ENCODE results near the gene C11orf91.
"Not testable (repeated sequence)": the region's sequence is repeated elsewhere in the genome, so short reads cannot be mapped to it uniquely, and the experiment has no call there.

The C11orf91 gene

DNA sequence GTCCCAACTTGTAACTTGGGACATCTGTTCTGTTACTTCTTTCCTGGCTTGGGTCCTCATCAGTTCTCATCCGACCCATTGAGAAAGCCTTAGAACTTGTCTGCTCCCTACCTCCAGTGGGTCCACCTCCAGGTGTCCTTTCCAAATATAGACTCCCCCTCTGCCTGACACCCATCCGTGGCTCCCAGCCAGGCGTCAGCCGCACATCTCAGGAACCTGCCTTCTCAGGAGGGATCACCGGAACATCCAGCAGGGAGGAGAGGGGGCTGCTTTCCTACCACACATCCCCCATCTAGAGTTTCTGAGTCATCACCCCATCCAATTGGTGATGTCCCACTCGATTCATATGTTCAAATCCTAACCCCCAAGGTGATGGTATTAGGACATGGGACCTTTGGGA lies 36.5 kb downstream of the C11orf91 start:
- Histone ChIP-seq H3K4me2 (ENCODE audit: low read length) (no peak overlapping the region), H4K91ac (ENCODE audit: low read depth, low read length) (no peak overlapping the region), H3K9me3 (ENCODE audit: insufficient read depth, low read depth, low read length) (peaks cover under 1% of the 10 kb centered on the region), H2AK5ac (ENCODE audit: low read length) (no peak overlapping the region), H3K27me3 (ENCODE audit: insufficient read depth, low read length) (no peaks in the 10 kb centered on the region), H2BK12ac (ENCODE audit: low read length) (no peak overlapping the region), H3K18ac (ENCODE audit: low read length) (no peak overlapping the region), H3K9ac (ENCODE audit: low read length) (no peak overlapping the region), H3K14ac (ENCODE audit: low read length) (no peak overlapping the region), H3K4ac (ENCODE audit: low read depth, low read length) (no peak overlapping the region), H4K8ac (ENCODE audit: low read depth, low read length) (no peak overlapping the region), H4K12ac (ENCODE audit: low read depth, low read length) (no peak overlapping the region), H3K36me3 (ENCODE audit: control insufficient read depth in 1 of 2, insufficient read depth in 2 of 2, low read length in 2 of 2) (no peaks in the 10 kb centered on the region), H2BK120ac (ENCODE audit: insufficient read depth, low read length, poor library complexity) (no peak overlapping the region), H3K4me3 (ENCODE audit: low read depth, low read length) (no peak overlapping the region), H3K4me1 (ENCODE audit: control insufficient read depth in 1 of 2, insufficient read depth in 2 of 2, low read length in 2 of 2) (peaks cover 0 to 3% of the 10 kb centered on the region in 2 experiments), H3K27ac (ENCODE audit: low read depth, low read length) (no peak overlapping the region), H3K79me1 (ENCODE audit: low read length) (peaks cover 4% of the 10 kb centered on the region), H3K79me2 (ENCODE audit: control insufficient read depth, insufficient read depth, low read length, poor library complexity) (no peaks in the 10 kb centered on the region), H2BK5ac (ENCODE audit: low read depth, low read length, poor library complexity) (no peak overlapping the region), H3K23ac (ENCODE audit: low read length) (no peak overlapping the region), H2AFZ (ENCODE audit: insufficient read depth, low read length, poor library complexity) (no peak overlapping the region)
- no peak for DNase-seq
- no CpG with 5 or more reads among the region's 6 CpGs for WGBS (ENCODE audit: extremely low coverage, insufficient coverage, insufficient read length)

GRCh38 chr11:33663121-33663520 lies 37.5 kb downstream of the C11orf91 start:
- Histone ChIP-seq H3K36me3 (ENCODE audit: control insufficient read depth in 1 of 2, insufficient read depth in 2 of 2, low read length in 2 of 2) (no peaks in the 10 kb centered on the region), H3K4me2 (ENCODE audit: low read length) (no peak overlapping the region), H3K27ac (ENCODE audit: low read depth, low read length) (no peak overlapping the region), H3K9me3 (ENCODE audit: insufficient read depth, low read depth, low read length) (no peaks in the 10 kb centered on the region), H4K12ac (ENCODE audit: low read depth, low read length) (no peak overlapping the region), H2BK120ac (ENCODE audit: insufficient read depth, low read length, poor library complexity) (no peak overlapping the region), H3K23ac (ENCODE audit: low read length) (no peak overlapping the region), H3K9ac (ENCODE audit: low read length) (no peak overlapping the region), H2BK12ac (ENCODE audit: low read length) (no peak overlapping the region), H3K4me1 (ENCODE audit: control insufficient read depth in 1 of 2, insufficient read depth in 2 of 2, low read length in 2 of 2) (peaks cover 0 to 2% of the 10 kb centered on the region in 2 experiments), H4K91ac (ENCODE audit: low read depth, low read length) (no peak overlapping the region), H2AFZ (ENCODE audit: insufficient read depth, low read length, poor library complexity) (no peak overlapping the region), H2BK5ac (ENCODE audit: low read depth, low read length, poor library complexity) (no peak overlapping the region), H3K79me1 (ENCODE audit: low read length) (peaks cover 4% of the 10 kb centered on the region), H3K14ac (ENCODE audit: low read length) (no peak overlapping the region), H4K8ac (ENCODE audit: low read depth, low read length) (no peak overlapping the region), H3K79me2 (ENCODE audit: control insufficient read depth, insufficient read depth, low read length, poor library complexity) (no peaks in the 10 kb centered on the region), H2AK5ac (ENCODE audit: low read length) (no peak overlapping the region), H3K4me3 (ENCODE audit: low read depth, low read length) (no peak overlapping the region), H3K18ac (ENCODE audit: low read length) (no peak overlapping the region), H3K27me3 (ENCODE audit: insufficient read depth, low read length) (no peaks in the 10 kb centered on the region), H3K4ac (ENCODE audit: low read depth, low read length) (no peak overlapping the region)
- no peak for DNase-seq

- H4K91ac ChIP-seq (ENCODE audit: low read depth, low read length); H3K9me3 ChIP-seq (ENCODE audit: insufficient read depth, low read depth, low read length); H3K27ac ChIP-seq (ENCODE audit: low read depth, low read length); H2BK5ac ChIP-seq (ENCODE audit: low read depth, low read length, poor library complexity); H3K14ac ChIP-seq (ENCODE audit: low read length); H4K8ac ChIP-seq (ENCODE audit: low read depth, low read length); H4K12ac ChIP-seq (ENCODE audit: low read depth, low read length); H3K27me3 ChIP-seq (ENCODE audit: insufficient read depth, low read length); H3K79me1 ChIP-seq (ENCODE audit: low read length); H3K4me2 ChIP-seq (ENCODE audit: low read length); H2AK5ac ChIP-seq (ENCODE audit: low read length); H3K18ac ChIP-seq (ENCODE audit: low read length); H3K36me3 ChIP-seq (ENCODE audit: control insufficient read depth in 1 of 2, insufficient read depth in 2 of 2, low read length in 2 of 2); H3K4ac ChIP-seq (ENCODE audit: low read depth, low read length); H3K79me2 ChIP-seq (ENCODE audit: control insufficient read depth, insufficient read depth, low read length, poor library complexity); H2BK120ac ChIP-seq (ENCODE audit: insufficient read depth, low read length, poor library complexity); H2AFZ ChIP-seq (ENCODE audit: insufficient read depth, low read length, poor library complexity); H3K23ac ChIP-seq (ENCODE audit: low read length); H3K4me1 ChIP-seq (ENCODE audit: control insufficient read depth in 1 of 2, insufficient read depth in 2 of 2, low read length in 2 of 2); H3K9ac ChIP-seq (ENCODE audit: low read length); H3K4me3 ChIP-seq (ENCODE audit: low read depth, low read length); H2BK12ac ChIP-seq (ENCODE audit: low read length); DNase-seq: not testable (repeated sequence)
- no CpG with 5 or more reads among the region's 7 CpGs for WGBS (ENCODE audit: extremely low coverage, insufficient coverage, insufficient read length)
These were observed 39.1 kb downstream of the C11orf91 start for GRCh38 chr11:33661526-33661925.

DNA sequence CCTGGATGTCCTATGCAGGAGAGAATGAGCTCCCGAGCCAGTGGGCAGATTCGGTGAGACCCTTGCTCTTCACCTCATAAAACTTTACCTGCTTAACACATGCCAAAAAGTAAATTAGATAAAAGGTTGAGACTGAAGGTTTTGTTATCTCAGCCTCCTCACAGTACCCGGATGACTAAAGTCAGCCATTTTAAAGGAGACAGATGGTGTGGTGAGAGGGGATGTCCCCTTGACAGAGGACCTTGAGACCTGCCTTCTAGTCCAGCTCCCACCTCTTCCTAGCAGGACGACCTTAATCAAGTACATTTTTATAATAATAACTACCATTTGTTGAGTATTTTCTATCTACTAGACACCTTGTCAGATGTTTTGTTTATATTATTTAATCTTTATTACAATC lies 39.7 kb downstream of the C11orf91 start:
- H2BK12ac ChIP-seq (ENCODE audit: low read length): no peak overlapping the region
- H4K12ac ChIP-seq (ENCODE audit: low read depth, low read length): no peak overlapping the region
- no peaks in the 10 kb centered on the region for H3K79me1 ChIP-seq (ENCODE audit: low read length)
- no peaks in the 10 kb centered on the region for H3K9me3 ChIP-seq (ENCODE audit: insufficient read depth, low read depth, low read length)
- H2AK5ac ChIP-seq (ENCODE audit: low read length): no peak overlapping the region
- H3K4me3 ChIP-seq (ENCODE audit: low read depth, low read length): no peak overlapping the region
- H4K8ac ChIP-seq (ENCODE audit: low read depth, low read length): no peak overlapping the region
- no peak overlapping the region for H2AFZ ChIP-seq (ENCODE audit: insufficient read depth, low read length, poor library complexity)
- H3K4ac ChIP-seq (ENCODE audit: low read depth, low read length): no peak overlapping the region
- H2BK5ac ChIP-seq (ENCODE audit: low read depth, low read length, poor library complexity): no peak overlapping the region
- WGBS (ENCODE audit: extremely low coverage, insufficient coverage, insufficient read length): no CpG with 5 or more reads among the region's 4 CpGs
- no peak overlapping the region for H3K27ac ChIP-seq (ENCODE audit: low read depth, low read length)
- H3K79me2 ChIP-seq (ENCODE audit: control insufficient read depth, insufficient read depth, low read length, poor library complexity): no peaks in the 10 kb centered on the region
- no peaks in the 10 kb centered on the region for H3K4me1 ChIP-seq (ENCODE audit: control insufficient read depth in 1 of 2, insufficient read depth in 2 of 2, low read length in 2 of 2)
- H3K18ac ChIP-seq (ENCODE audit: low read length): no peak overlapping the region
- no peak overlapping the region for H3K14ac ChIP-seq (ENCODE audit: low read length)
- no peak for DNase-seq
- H3K4me2 ChIP-seq (ENCODE audit: low read length): no peak overlapping the region
- no peak overlapping the region for H3K9ac ChIP-seq (ENCODE audit: low read length)
- no peaks in the 10 kb centered on the region for H3K36me3 ChIP-seq (ENCODE audit: control insufficient read depth in 1 of 2, insufficient read depth in 2 of 2, low read length in 2 of 2)
- H3K27me3 ChIP-seq (ENCODE audit: insufficient read depth, low read length): no peaks in the 10 kb centered on the region
- no peak overlapping the region for H4K91ac ChIP-seq (ENCODE audit: low read depth, low read length)
- H3K23ac ChIP-seq (ENCODE audit: low read length): no peak overlapping the region
- H2BK120ac ChIP-seq (ENCODE audit: insufficient read depth, low read length, poor library complexity): no peak overlapping the region

All from trophoblast cell (in vitro differentiated cells and primary cell).